Measurements from ENCODE around the gene NFE2L3. TPM values are rescaled to one million over a fixed set of nuclear protein-coding genes. Genes with fewer than 3 reads are reported as not detected.
"Not testable (repeated sequence)": the region's sequence is repeated elsewhere in the genome, so short reads cannot be mapped to it uniquely, and the experiment has no call there.

NFE2L3 gene
- total RNA-seq, 1 donor from 2014 or later: 5.8 TPM

- FAIRE-seq (no peak), DNase-seq (ENCODE audit: low read depth) (no peak)
- Histone ChIP-seq H3K36me3 (ENCODE audit: control insufficient read depth, insufficient read depth, low read length) (no peaks in the 10 kb centered on the region), H3K4me3 (ENCODE audit: low read depth, low read length) (no peak overlapping the region), H3K27me3 (ENCODE audit: control insufficient read depth, insufficient read depth, low read length) (no peaks in the 10 kb centered on the region)
- TF ChIP-seq CTCF (IDR thresholded peaks at IDR 0.05; ENCODE audit: insufficient read depth, low read length, severe bottlenecking): no peak
These were observed 17.3 kb downstream of the NFE2L3 start for GRCh38 chr7:26169271-26169670.

- no peak overlapping the region for H3K4me3 ChIP-seq (ENCODE audit: low read depth, low read length)
- no peak for TF ChIP-seq CTCF (IDR thresholded peaks at IDR 0.05; ENCODE audit: insufficient read depth, low read length, severe bottlenecking)
- no peak for DNase-seq (ENCODE audit: low read depth)
- H3K27me3 ChIP-seq (ENCODE audit: control insufficient read depth, insufficient read depth, low read length): no peaks in the 10 kb centered on the region
- no peak for FAIRE-seq
- H3K36me3 ChIP-seq (ENCODE audit: control insufficient read depth, insufficient read depth, low read length): no peaks in the 10 kb centered on the region
These were observed 18.7 kb downstream of the NFE2L3 start for GRCh38 chr7:26170663-26171062.

GRCh38 chr7:26171601-26172000, 19.6 kb downstream of the NFE2L3 start:
- Histone ChIP-seq H3K4me3 (ENCODE audit: low read depth, low read length) (no peak overlapping the region), H3K36me3 (ENCODE audit: control insufficient read depth, insufficient read depth, low read length) (no peaks in the 10 kb centered on the region), H3K27me3 (ENCODE audit: control insufficient read depth, insufficient read depth, low read length) (no peaks in the 10 kb centered on the region)
- no peak for FAIRE-seq
- DNase-seq (ENCODE audit: low read depth): no peak
- no peak for TF ChIP-seq CTCF (IDR thresholded peaks at IDR 0.05; ENCODE audit: insufficient read depth, low read length, severe bottlenecking)

GRCh38 chr7:26172048-26172447, 20.1 kb downstream of the NFE2L3 start:
- no peak for FAIRE-seq
- Histone ChIP-seq H3K4me3 (ENCODE audit: low read depth, low read length) (no peak overlapping the region), H3K36me3 (ENCODE audit: control insufficient read depth, insufficient read depth, low read length) (no peaks in the 10 kb centered on the region), H3K27me3 (ENCODE audit: control insufficient read depth, insufficient read depth, low read length) (no peaks in the 10 kb centered on the region)
- TF ChIP-seq CTCF (IDR thresholded peaks at IDR 0.05; ENCODE audit: insufficient read depth, low read length, severe bottlenecking): no peak
- no peak for DNase-seq (ENCODE audit: low read depth)

GRCh38 chr7:26175903-26176302, 23.9 kb downstream of the NFE2L3 start:
- not testable (repeated sequence) for H3K36me3 ChIP-seq (ENCODE audit: control insufficient read depth, insufficient read depth, low read length); H3K27me3 ChIP-seq (ENCODE audit: control insufficient read depth, insufficient read depth, low read length); H3K4me3 ChIP-seq (ENCODE audit: low read depth, low read length); DNase-seq (ENCODE audit: low read depth); FAIRE-seq

GRCh38 chr7:26176696-26177095, 24.7 kb downstream of the NFE2L3 start:
- not testable (repeated sequence) for FAIRE-seq; H3K36me3 ChIP-seq (ENCODE audit: control insufficient read depth, insufficient read depth, low read length); H3K27me3 ChIP-seq (ENCODE audit: control insufficient read depth, insufficient read depth, low read length); H3K4me3 ChIP-seq (ENCODE audit: low read depth, low read length); DNase-seq (ENCODE audit: low read depth)

GRCh38 chr7:26177269-26177668, 25.3 kb downstream of the NFE2L3 start:
- H3K36me3 ChIP-seq (ENCODE audit: control insufficient read depth, insufficient read depth, low read length); H3K27me3 ChIP-seq (ENCODE audit: control insufficient read depth, insufficient read depth, low read length); DNase-seq (ENCODE audit: low read depth); FAIRE-seq; H3K4me3 ChIP-seq (ENCODE audit: low read depth, low read length): not testable (repeated sequence)

Data from bronchial epithelial cell (primary cell).